SJSA1 (cell line): ENCODE data around the gene TENM4. TPM values are rescaled to one million over a fixed set of nuclear protein-coding genes. Genes with fewer than 3 reads are reported as not detected.

Experiments used
- DNase-seq, 2 experiments: peaks; one replicate each; pipeline ENCODE4 v3.0.0-alpha.2; 2015 to 2020; ENCODE audit warnings: low spot score in 2 of 2, low read depth in 1 of 2
- H3K27ac ChIP-seq: fragments of 250-450 bp; sonication (Bioruptor Pico); 2 replicates; pipeline ENCODE4 v1.5.1; 2020; ENCODE audit warnings: mild to moderate bottlenecking, moderate library complexity
- H3K27me3 ChIP-seq: fragments of 250-450 bp; sonication (Bioruptor Pico); replicated peaks from 2 replicates; pipeline ENCODE4 v1.5.1; 2020; ENCODE audit warnings: mild to moderate bottlenecking, moderate library complexity
- H3K36me3 ChIP-seq: fragments of 250-450 bp; sonication (Bioruptor Pico); 2 replicates; pipeline ENCODE4 v1.5.1; 2020; ENCODE audit warnings: mild to moderate bottlenecking
- H3K4me1 ChIP-seq: fragments of 250-450 bp; sonication (Bioruptor Pico); replicated peaks from 2 replicates; pipeline ENCODE4 v1.6.1; 2021; ENCODE audit warnings: mild to moderate bottlenecking
- H3K4me3 ChIP-seq: fragments of 250-450 bp; sonication (Bioruptor Pico); 2 replicates; pipeline ENCODE4 v1.5.1; 2020; ENCODE audit warnings: mild to moderate bottlenecking
- H3K9me3 ChIP-seq: fragments of 250-450 bp; sonication (Bioruptor Pico); replicated peaks from 2 replicates; pipeline ENCODE4 v1.5.1; 2020; ENCODE audit warnings: mild to moderate bottlenecking
- total RNA-seq: library from RNA; depleted of rRNA; stranded (reverse); fragments of >200 nt; shearing (Covaris generic); gene quantifications from 2 replicates; pipeline ENCODE4 v1.2.3, GENCODE V29; 2014

TENM4 gene
- total RNA-seq, 1 experiment from 2014 or later = not detected

DNA sequence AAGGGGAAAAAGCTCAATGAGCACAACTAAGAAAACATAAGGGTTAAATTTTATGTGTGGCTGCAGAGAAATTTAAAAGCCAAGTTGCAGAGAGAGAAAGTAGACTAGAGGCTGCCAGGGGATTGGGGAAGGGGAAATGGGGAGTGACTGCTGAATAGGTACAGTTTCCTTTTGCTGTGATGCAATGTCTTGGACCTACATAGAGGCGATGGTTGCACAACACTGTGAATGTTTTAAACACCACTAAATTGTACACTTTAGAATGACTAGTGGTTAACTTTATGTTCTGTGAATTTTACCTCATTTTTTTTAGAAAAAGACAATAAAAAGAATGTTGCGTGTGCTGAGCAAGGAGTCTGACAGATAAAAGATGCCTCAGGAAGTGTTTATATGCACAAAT, 36.5 kb downstream of the TENM4 start:
- Histone ChIP-seq H3K36me3 (no peaks in the 10 kb centered on the region), H3K9me3 (no peaks in the 10 kb centered on the region), H3K4me3 (no peak overlapping the region), H3K4me1 (no peaks in the 10 kb centered on the region), H3K27me3 (no peaks in the 10 kb centered on the region), H3K27ac (no peak overlapping the region)
- DNase-seq = no peak

DNA sequence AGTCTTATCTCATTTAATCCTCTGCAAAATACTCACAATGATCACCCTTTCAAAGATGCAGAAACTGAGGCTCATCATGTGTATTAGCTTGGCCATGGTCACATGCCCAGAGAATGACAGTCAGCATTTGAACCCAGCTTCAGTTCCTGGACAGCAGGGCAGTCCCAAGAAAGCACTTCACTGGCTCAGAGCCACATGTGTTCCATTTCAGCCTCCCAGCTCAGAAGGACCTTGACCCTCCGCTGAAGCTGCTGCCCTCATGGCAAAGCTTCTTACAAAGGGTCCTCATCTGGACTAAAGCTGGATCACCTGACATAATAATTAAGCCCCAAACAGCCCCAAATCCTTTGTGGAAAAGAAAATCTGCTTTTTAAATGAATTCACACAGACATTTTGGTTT, 37.0 kb downstream of the TENM4 start:
- Histone ChIP-seq H3K27me3 (no peaks in the 10 kb centered on the region), H3K9me3 (no peaks in the 10 kb centered on the region), H3K4me1 (no peaks in the 10 kb centered on the region), H3K27ac (no peak overlapping the region), H3K4me3 (no peak overlapping the region), H3K36me3 (no peaks in the 10 kb centered on the region)
- DNase-seq = no peak

DNA sequence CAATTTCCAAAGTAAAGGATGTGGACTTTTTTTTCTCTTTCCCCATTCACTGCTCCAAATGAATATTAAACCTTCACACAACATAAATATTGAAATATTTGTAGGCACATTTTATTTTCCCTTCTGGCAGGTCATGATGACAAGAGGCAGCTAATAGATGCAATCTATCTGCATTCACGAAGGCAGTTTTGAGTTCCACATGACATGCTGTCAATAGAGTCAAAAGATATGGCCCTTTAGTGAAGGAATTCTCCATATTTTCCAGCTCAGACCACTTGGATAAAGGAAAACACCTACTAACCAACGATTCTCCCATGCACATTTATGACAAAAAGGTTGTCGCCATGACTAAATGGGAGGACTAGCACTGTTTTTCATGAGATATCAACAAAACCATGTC, 37.9 kb downstream of the TENM4 start:
- Histone ChIP-seq H3K9me3 (no peaks in the 10 kb centered on the region), H3K27ac (no peak overlapping the region), H3K4me1 (no peaks in the 10 kb centered on the region), H3K4me3 (no peak overlapping the region), H3K27me3 (no peaks in the 10 kb centered on the region), H3K36me3 (no peaks in the 10 kb centered on the region)
- no peak for DNase-seq

DNA sequence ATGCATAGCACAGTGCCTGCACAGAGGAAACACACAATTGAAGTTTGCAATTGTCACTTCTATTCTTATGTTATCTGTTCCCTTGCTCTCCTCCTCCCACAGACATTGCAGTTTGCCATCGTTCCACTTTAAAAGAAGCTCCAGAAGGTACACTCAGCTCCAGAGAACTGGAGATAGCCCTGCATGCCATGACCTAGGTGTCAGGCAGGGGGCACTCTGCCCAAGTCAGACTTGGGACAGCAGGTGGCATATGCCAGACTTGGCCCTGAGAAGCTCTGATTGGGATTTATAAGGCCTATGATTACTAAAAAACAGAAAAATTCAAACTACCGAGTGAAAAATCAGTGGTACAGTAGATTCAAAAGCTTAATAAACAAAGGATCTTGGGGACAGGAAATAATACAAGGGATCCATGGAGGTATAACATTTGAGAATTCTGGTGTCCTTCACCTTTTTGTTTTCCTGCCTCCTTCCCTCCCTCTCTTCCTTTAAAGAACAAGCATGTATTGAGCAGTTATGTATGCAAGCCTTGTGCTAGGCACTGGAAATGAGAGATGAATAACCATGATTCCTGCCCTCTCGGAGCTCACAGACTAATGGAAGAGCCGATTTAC, 40.0 kb downstream of the TENM4 start:
- Histone ChIP-seq H3K27ac (no peak overlapping the region), H3K27me3 (no peaks in the 10 kb centered on the region), H3K36me3 (no peaks in the 10 kb centered on the region), H3K9me3 (no peaks in the 10 kb centered on the region), H3K4me3 (no peak overlapping the region), H3K4me1 (no peaks in the 10 kb centered on the region)
- DNase-seq = no peak

DNA sequence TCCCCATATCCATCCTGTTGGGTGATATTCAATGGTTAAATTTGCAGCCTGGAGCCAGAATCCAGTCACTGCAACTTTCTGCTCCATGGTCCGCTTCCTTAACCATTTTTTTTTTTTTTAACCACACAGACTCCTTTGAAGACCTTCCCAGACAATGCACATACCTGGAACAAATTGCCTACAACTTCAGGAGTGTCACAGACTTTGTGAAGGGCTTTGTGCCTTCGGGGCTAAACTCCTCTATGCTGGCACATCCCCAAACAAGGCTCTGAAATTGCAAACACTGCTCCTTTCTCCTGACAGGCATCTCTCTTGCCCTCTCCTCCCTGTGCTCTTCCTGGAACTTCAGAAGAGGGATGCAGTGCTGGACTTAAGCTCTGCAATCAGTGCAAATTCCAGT, 40.6 kb downstream of the TENM4 start:
- no peaks in the 10 kb centered on the region for H3K9me3 ChIP-seq
- H3K4me1 ChIP-seq = no peaks in the 10 kb centered on the region
- H3K27ac ChIP-seq = no peak overlapping the region
- DNase-seq = no peak
- H3K27me3 ChIP-seq = no peaks in the 10 kb centered on the region
- no peak overlapping the region for H3K4me3 ChIP-seq
- H3K36me3 ChIP-seq = no peaks in the 10 kb centered on the region

GRCh38 chr11:79397252-79397651, 43.6 kb downstream of the TENM4 start:
- Histone ChIP-seq H3K27me3 (no peaks in the 10 kb centered on the region), H3K9me3 (no peaks in the 10 kb centered on the region), H3K4me3 (no peak overlapping the region), H3K4me1 (no peaks in the 10 kb centered on the region), H3K27ac (no peak overlapping the region), H3K36me3 (no peaks in the 10 kb centered on the region)
- no peak for DNase-seq

- H3K27me3 ChIP-seq = no peaks in the 10 kb centered on the region
- no peaks in the 10 kb centered on the region for H3K36me3 ChIP-seq
- H3K4me3 ChIP-seq = no peak overlapping the region
- DNase-seq = no peak
- no peak overlapping the region for H3K27ac ChIP-seq
- no peaks in the 10 kb centered on the region for H3K9me3 ChIP-seq
- H3K4me1 ChIP-seq = no peaks in the 10 kb centered on the region
Observed at GRCh38 chr11:79396674-79397073, 44.2 kb downstream of the TENM4 start.

DNA sequence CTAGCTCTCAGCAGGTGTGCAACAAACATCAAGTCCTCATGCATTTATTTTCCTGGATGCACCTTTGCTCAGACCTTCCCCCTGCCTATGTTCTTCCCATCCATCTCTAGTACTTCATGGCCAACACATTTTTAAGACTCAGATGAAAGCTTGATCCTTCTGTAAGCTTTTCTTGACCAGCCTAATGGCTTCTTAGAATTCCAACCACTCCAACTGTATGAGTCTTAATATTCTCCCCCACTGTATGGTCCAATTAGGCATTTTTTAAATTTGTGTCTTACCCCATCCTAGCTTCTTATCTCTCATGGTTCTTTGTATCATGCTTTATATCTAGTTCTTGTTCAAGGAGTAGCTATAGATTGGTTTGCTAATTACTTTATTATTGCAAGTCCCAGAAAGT, 44.8 kb downstream of the TENM4 start:
- H3K36me3 ChIP-seq = no peaks in the 10 kb centered on the region
- DNase-seq = no peak
- no peak overlapping the region for H3K4me3 ChIP-seq
- H3K27ac ChIP-seq = no peak overlapping the region
- H3K9me3 ChIP-seq = no peaks in the 10 kb centered on the region
- no peaks in the 10 kb centered on the region for H3K27me3 ChIP-seq
- H3K4me1 ChIP-seq = no peaks in the 10 kb centered on the region

GRCh38 chr11:79393362-79394043, 47.3 kb downstream of the TENM4 start:
- Histone ChIP-seq H3K9me3 (no peaks in the 10 kb centered on the region), H3K27ac (no peak overlapping the region), H3K27me3 (no peaks in the 10 kb centered on the region), H3K36me3 (no peaks in the 10 kb centered on the region), H3K4me3 (no peak overlapping the region), H3K4me1 (no peaks in the 10 kb centered on the region)
- DNase-seq = no peak

GRCh38 chr11:79392161-79392560, 48.7 kb downstream of the TENM4 start:
- Histone ChIP-seq H3K36me3 (no peaks in the 10 kb centered on the region), H3K27me3 (no peaks in the 10 kb centered on the region), H3K4me3 (no peak overlapping the region), H3K4me1 (no peaks in the 10 kb centered on the region), H3K9me3 (no peaks in the 10 kb centered on the region), H3K27ac (no peak overlapping the region)
- DNase-seq = no peak

DNA sequence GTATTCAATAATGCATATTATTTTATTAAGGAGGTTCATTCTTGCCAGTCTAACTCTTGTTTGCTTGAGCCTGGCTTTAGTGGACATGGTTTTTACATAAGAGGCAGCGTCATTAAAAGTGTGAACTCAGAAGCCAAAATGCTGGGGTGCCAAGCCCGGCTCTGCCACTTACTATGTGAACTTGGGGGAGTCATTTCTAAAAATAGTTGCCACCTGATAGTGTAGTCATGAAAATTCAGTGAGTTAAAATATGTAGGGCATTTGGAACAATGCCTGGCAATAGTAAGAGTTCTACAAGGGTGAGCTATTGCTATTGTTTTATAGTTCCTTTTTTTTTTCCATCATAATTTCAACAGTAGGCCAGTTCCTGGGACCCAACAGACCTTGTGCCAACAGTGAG, 49.9 kb downstream of the TENM4 start:
- H3K9me3 ChIP-seq = no peaks in the 10 kb centered on the region
- H3K27ac ChIP-seq = no peak overlapping the region
- no peaks in the 10 kb centered on the region for H3K4me1 ChIP-seq
- no peak overlapping the region for H3K4me3 ChIP-seq
- no peaks in the 10 kb centered on the region for H3K36me3 ChIP-seq
- H3K27me3 ChIP-seq = no peaks in the 10 kb centered on the region
- DNase-seq = no peak

- Histone ChIP-seq H3K36me3 (no peaks in the 10 kb centered on the region), H3K27me3 (no peaks in the 10 kb centered on the region), H3K4me3 (no peak overlapping the region), H3K4me1 (no peaks in the 10 kb centered on the region), H3K27ac (no peak overlapping the region), H3K9me3 (no peaks in the 10 kb centered on the region)
- no peak for DNase-seq
Observed at GRCh38 chr11:79390477-79390876, 50.4 kb downstream of the TENM4 start.

GRCh38 chr11:79388201-79388600, 52.6 kb downstream of the TENM4 start:
- H3K27me3 ChIP-seq = no peaks in the 10 kb centered on the region
- H3K27ac ChIP-seq = no peak overlapping the region
- no peaks in the 10 kb centered on the region for H3K9me3 ChIP-seq
- DNase-seq = no peak
- no peak overlapping the region for H3K4me3 ChIP-seq
- H3K36me3 ChIP-seq = no peaks in the 10 kb centered on the region
- H3K4me1 ChIP-seq = no peaks in the 10 kb centered on the region

DNA sequence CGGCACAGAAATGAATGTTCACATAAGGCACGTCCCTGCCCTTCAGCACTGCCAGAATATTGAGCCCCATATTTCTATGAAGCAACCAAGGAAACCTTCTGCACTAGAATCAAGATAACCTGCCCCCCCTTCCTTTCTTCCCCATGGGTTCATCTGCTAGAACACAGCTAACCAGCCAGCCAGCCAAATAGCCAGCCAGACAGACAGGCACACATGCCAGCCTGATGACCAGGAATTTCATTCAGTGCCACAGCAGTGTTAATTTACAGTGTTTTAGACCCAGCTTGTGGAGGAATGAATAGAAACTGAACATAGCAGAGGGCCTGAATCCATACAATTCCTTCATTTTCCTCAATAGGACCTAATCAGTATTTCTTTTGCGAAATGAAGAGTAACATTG, 57.0 kb downstream of the TENM4 start:
- Histone ChIP-seq H3K9me3 (no peaks in the 10 kb centered on the region), H3K36me3 (no peaks in the 10 kb centered on the region), H3K4me3 (no peak overlapping the region), H3K27me3 (no peaks in the 10 kb centered on the region), H3K27ac (no peak overlapping the region), H3K4me1 (no peaks in the 10 kb centered on the region)
- DNase-seq = no peak
